Measurements from ENCODE around the gene GALNT1.
A peak's percentile ranks its signal among the peaks of the same experiment; 100 is the strongest.

The GALNT1 gene

DNA sequence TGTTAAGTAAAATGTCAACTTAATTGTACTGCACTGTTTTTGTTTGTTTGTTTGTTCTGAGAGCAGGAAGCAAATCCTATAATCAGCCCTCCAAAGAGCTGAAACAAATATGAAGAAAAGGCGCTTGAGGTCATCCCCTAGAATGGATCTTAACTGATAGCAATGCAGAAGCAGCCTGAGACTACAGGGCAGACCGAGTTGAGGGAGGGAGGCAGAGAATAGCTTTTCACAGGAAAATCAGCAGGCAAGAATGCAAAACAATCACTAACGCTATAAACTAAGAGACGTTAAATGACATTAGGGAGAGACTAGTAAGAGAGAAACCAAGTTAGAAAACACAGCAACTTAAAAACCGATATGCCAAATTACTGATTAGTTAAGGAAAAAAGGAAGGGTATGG lies 37.2 kb downstream of the GALNT1 start:
- H3K9me3 Mint-ChIP-seq = no peaks in the 10 kb centered on the region
- no peaks in the 10 kb centered on the region for H3K27me3 Mint-ChIP-seq (ENCODE audit: low read depth)
- peaks cover 21% of the 10 kb centered on the region for H3K4me1 Mint-ChIP-seq (ENCODE audit: low read depth)
- H3K4me3 Mint-ChIP-seq = no peak overlapping the region
- no peak overlapping the region for H3K27ac Mint-ChIP-seq
- peaks cover 1% of the 10 kb centered on the region for H3K36me3 Mint-ChIP-seq (ENCODE audit: low read depth)

- Mint-ChIP-seq H3K27ac (no peak overlapping the region), H3K4me1 (ENCODE audit: low read depth) (peaks cover 27% of the 10 kb centered on the region), H3K27me3 (ENCODE audit: low read depth) (no peaks in the 10 kb centered on the region), H3K36me3 (ENCODE audit: low read depth) (peaks cover 1% of the 10 kb centered on the region), H3K4me3 (no peak overlapping the region), H3K9me3 (no peaks in the 10 kb centered on the region)
These were observed 37.9 kb downstream of the GALNT1 start for GRCh38 chr18:35619464-35619863.

DNA sequence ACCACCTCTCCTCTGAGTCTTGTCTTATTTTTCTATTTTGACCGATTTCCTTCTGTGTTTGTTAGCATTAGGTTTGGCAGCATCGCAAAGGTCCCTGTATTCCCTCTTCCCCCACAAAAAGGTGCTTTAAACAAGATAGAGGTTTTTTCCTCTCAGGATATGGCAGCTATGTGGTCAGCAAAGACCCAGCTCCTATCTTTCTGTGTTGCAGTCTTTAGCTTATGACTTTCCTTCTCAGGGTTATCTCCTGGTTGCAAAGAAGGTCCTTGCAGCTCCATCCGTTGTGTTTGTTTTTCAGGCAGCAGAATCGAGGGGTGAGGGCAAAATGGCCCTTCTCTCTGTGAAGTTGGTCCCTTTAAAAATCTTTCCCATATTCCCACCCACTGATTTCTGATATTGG lies 38.4 kb downstream of the GALNT1 start:
- H3K4me1 Mint-ChIP-seq (ENCODE audit: low read depth) = peaks cover 27% of the 10 kb centered on the region
- H3K36me3 Mint-ChIP-seq (ENCODE audit: low read depth) = peaks cover 1% of the 10 kb centered on the region
- no peak overlapping the region for H3K27ac Mint-ChIP-seq
- no peaks in the 10 kb centered on the region for H3K27me3 Mint-ChIP-seq (ENCODE audit: low read depth)
- no peak overlapping the region for H3K4me3 Mint-ChIP-seq
- no peaks in the 10 kb centered on the region for H3K9me3 Mint-ChIP-seq

GRCh38 chr18:35620765-35621164 lies 39.2 kb downstream of the GALNT1 start:
- H3K9me3 Mint-ChIP-seq = peaks cover 6% of the 10 kb centered on the region
- no peak overlapping the region for H3K27ac Mint-ChIP-seq
- H3K27me3 Mint-ChIP-seq (ENCODE audit: low read depth) = no peaks in the 10 kb centered on the region
- H3K4me3 Mint-ChIP-seq = no peak overlapping the region
- H3K36me3 Mint-ChIP-seq (ENCODE audit: low read depth) = peaks cover 3% of the 10 kb centered on the region
- H3K4me1 Mint-ChIP-seq (ENCODE audit: low read depth) = peaks cover 23% of the 10 kb centered on the region

DNA sequence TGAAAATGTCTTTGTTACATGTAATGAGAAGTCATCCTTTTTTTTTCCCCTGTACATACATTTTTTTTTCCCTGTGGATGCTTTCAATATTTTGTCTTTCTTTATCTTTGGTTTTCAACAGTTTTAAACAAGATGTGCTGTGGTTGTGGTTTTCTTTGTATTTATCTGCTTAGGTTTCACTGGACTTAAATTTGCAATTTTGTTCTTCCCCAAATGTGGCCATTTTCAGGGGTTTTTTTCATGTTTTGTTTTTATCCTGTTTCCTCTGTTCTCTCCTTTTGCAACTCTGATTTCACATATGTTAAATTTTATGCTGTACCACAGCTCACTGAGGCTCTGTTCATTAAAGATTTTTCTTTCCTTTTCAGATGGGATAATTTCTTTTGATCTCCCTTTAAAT lies 41.7 kb downstream of the GALNT1 start:
- H3K27ac Mint-ChIP-seq = no peak overlapping the region
- no peaks in the 10 kb centered on the region for H3K27me3 Mint-ChIP-seq (ENCODE audit: low read depth)
- peaks cover 13% of the 10 kb centered on the region for H3K36me3 Mint-ChIP-seq (ENCODE audit: low read depth)
- H3K9me3 Mint-ChIP-seq = peaks cover 18% of the 10 kb centered on the region
- peaks cover 25% of the 10 kb centered on the region for H3K4me1 Mint-ChIP-seq (ENCODE audit: low read depth)
- peak overlapping the region; percentile 22 for H3K4me3 Mint-ChIP-seq

DNA sequence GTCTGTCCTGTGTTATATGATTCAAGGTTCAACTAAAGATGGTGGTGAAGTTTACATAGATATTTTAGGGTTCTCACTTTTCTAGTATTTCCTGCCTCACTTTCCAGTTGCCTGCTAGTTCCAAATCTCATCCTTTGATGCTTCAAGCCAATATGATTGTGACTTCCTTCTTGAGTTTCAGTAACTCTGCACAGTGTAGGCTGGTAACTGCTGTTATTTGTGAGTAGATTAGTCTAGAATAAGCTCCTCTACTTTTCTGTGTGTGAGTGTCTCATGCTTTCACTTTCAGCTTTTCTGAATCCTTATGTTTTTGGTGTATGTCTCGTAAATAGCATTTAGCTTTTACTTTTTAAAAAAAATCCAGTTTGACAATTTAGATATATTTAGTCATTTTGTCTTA lies 42.6 kb downstream of the GALNT1 start:
- H3K4me1 Mint-ChIP-seq (ENCODE audit: low read depth) = peaks cover 25% of the 10 kb centered on the region
- peaks cover 26% of the 10 kb centered on the region for H3K9me3 Mint-ChIP-seq
- H3K4me3 Mint-ChIP-seq = peak overlapping the region; percentile 6
- no peaks in the 10 kb centered on the region for H3K27me3 Mint-ChIP-seq (ENCODE audit: low read depth)
- H3K36me3 Mint-ChIP-seq (ENCODE audit: low read depth) = peaks cover 22% of the 10 kb centered on the region
- H3K27ac Mint-ChIP-seq = peak overlapping the region; percentile 19

DNA sequence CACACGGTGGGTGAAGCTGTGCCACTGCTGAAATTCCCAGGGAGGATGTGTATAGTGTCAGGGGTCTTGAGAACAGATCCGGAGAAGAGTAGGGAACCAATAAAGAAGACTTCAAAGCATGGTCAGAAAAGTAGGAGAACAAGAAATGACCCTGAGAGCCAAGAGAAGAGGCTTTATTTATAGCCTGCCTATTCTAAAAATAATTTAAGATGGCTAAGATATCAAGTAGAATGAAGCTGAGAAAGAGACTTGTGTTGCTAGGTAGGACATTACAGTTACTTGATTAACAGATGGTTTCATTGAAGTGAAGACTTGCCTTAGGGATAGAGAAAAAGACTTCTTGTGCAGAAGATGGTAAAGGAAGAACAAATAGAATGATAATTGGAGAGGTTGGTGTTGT lies 43.7 kb downstream of the GALNT1 start:
- peaks cover 32% of the 10 kb centered on the region for H3K9me3 Mint-ChIP-seq
- no peak overlapping the region for H3K4me3 Mint-ChIP-seq
- H3K36me3 Mint-ChIP-seq (ENCODE audit: low read depth) = peaks cover 22% of the 10 kb centered on the region
- H3K27ac Mint-ChIP-seq = no peak overlapping the region
- H3K27me3 Mint-ChIP-seq (ENCODE audit: low read depth) = no peaks in the 10 kb centered on the region
- H3K4me1 Mint-ChIP-seq (ENCODE audit: low read depth) = peaks cover 21% of the 10 kb centered on the region

GRCh38 chr18:35633761-35634160 lies 52.2 kb downstream of the GALNT1 start:
- Mint-ChIP-seq H3K36me3 (ENCODE audit: low read depth) (peaks cover 8% of the 10 kb centered on the region), H3K27me3 (ENCODE audit: low read depth) (no peaks in the 10 kb centered on the region), H3K4me3 (no peak overlapping the region), H3K9me3 (peaks cover 21% of the 10 kb centered on the region), H3K4me1 (ENCODE audit: low read depth) (no peaks in the 10 kb centered on the region), H3K27ac (no peak overlapping the region)

GRCh38 chr18:35634323-35634722 lies 52.8 kb downstream of the GALNT1 start:
- Mint-ChIP-seq H3K4me3 (no peak overlapping the region), H3K27ac (no peak overlapping the region)

DNA sequence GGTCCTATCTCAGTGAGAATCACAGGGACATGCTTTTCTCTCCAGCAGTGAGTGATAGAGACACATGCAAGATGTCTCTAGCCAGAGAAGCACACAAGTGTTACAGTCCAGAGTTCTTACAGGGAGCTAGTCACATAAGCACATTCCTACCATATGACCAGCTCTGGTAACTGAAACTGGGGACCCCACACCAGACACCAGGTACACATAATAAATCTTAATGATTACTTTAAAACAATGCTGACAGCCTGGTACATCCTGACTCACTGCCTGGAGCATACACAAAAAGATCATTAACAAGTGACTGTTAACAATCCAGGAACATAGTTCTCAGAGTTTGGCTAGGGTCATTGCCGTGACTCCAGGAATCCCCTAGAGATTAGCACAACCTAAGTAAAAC lies 53.6 kb downstream of the GALNT1 start:
- H3K4me3 Mint-ChIP-seq = no peak overlapping the region
- no peak overlapping the region for H3K27ac Mint-ChIP-seq
- no peaks in the 10 kb centered on the region for H3K27me3 Mint-ChIP-seq (ENCODE audit: low read depth)
- peaks cover 6% of the 10 kb centered on the region for H3K36me3 Mint-ChIP-seq (ENCODE audit: low read depth)
- H3K9me3 Mint-ChIP-seq = peaks cover 13% of the 10 kb centered on the region
- no peaks in the 10 kb centered on the region for H3K4me1 Mint-ChIP-seq (ENCODE audit: low read depth)

More at GRCh38 chr18:35634323-35634722, 52.8 kb downstream of the GALNT1 start:
- H3K9me3 Mint-ChIP-seq = peaks cover 17% of the 10 kb centered on the region
- H3K27me3 Mint-ChIP-seq (ENCODE audit: low read depth) = no peaks in the 10 kb centered on the region
- no peaks in the 10 kb centered on the region for H3K4me1 Mint-ChIP-seq (ENCODE audit: low read depth)
- H3K36me3 Mint-ChIP-seq (ENCODE audit: low read depth) = peaks cover 6% of the 10 kb centered on the region

DNA sequence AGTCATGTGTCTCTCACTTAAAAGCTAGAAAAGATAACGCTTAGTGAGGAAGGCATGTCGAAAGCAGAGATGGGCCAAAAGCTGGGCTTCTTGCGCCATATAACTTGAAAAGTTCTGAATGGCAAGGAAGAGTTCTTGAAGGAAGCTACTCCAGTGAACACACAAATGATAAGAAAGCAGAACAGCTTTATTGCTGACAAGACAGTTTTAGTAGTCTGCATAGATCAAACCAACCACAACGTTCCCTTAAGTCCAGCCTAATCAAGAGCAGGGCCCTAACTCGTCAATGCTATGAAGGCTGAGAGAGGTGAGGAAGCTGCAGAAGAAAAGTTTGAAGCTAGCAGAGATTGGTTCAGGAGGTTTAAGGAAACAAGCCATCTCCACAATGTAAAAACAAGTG lies 55.7 kb downstream of the GALNT1 start:
- no peak overlapping the region for H3K4me3 Mint-ChIP-seq
- peaks cover 4% of the 10 kb centered on the region for H3K36me3 Mint-ChIP-seq (ENCODE audit: low read depth)
- no peaks in the 10 kb centered on the region for H3K27me3 Mint-ChIP-seq (ENCODE audit: low read depth)
- H3K27ac Mint-ChIP-seq = no peak overlapping the region
- H3K4me1 Mint-ChIP-seq (ENCODE audit: low read depth) = no peaks in the 10 kb centered on the region
- peaks cover 13% of the 10 kb centered on the region for H3K9me3 Mint-ChIP-seq

DNA sequence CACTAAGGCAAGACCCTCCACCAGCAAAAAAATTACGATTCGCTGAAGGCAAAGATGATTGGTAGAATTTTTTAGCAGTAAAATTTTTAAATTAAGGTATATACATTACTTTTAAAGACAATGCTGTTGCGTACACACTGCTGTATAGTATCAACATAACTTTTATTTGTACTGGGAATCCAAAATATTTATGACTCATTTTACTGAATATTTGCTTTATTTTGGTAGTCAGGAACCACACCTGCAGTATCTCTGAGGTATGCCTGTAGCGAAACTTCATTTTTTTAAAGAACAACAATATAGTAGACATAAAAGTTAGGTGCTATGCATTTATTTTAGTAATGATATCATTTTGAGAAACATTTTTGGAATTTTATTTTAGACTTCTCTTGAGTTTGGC lies 57.8 kb downstream of the GALNT1 start:
- H3K4me1 Mint-ChIP-seq (ENCODE audit: low read depth) = no peaks in the 10 kb centered on the region
- peaks cover 17% of the 10 kb centered on the region for H3K9me3 Mint-ChIP-seq
- H3K36me3 Mint-ChIP-seq (ENCODE audit: low read depth) = peaks cover 4% of the 10 kb centered on the region
- H3K27ac Mint-ChIP-seq = no peak overlapping the region
- H3K4me3 Mint-ChIP-seq = no peak overlapping the region
- H3K27me3 Mint-ChIP-seq (ENCODE audit: low read depth) = no peaks in the 10 kb centered on the region

GRCh38 chr18:35641467-35641866 lies 59.9 kb downstream of the GALNT1 start:
- no peak overlapping the region for H3K27ac Mint-ChIP-seq
- no peaks in the 10 kb centered on the region for H3K4me1 Mint-ChIP-seq (ENCODE audit: low read depth)
- no peaks in the 10 kb centered on the region for H3K27me3 Mint-ChIP-seq (ENCODE audit: low read depth)
- H3K9me3 Mint-ChIP-seq = peaks cover 20% of the 10 kb centered on the region
- no peak overlapping the region for H3K4me3 Mint-ChIP-seq
- H3K36me3 Mint-ChIP-seq (ENCODE audit: low read depth) = peaks cover 4% of the 10 kb centered on the region

- no peak overlapping the region for H3K4me3 Mint-ChIP-seq
- peaks cover 19% of the 10 kb centered on the region for H3K9me3 Mint-ChIP-seq
- H3K27me3 Mint-ChIP-seq (ENCODE audit: low read depth) = no peaks in the 10 kb centered on the region
- no peaks in the 10 kb centered on the region for H3K4me1 Mint-ChIP-seq (ENCODE audit: low read depth)
- peaks cover 6% of the 10 kb centered on the region for H3K36me3 Mint-ChIP-seq (ENCODE audit: low read depth)
- no peak overlapping the region for H3K27ac Mint-ChIP-seq
These were observed 60.4 kb downstream of the GALNT1 start for GRCh38 chr18:35641916-35642315.

- Mint-ChIP-seq H3K4me3 (no peak overlapping the region), H3K9me3 (peaks cover 12% of the 10 kb centered on the region), H3K36me3 (ENCODE audit: low read depth) (peaks cover 6% of the 10 kb centered on the region), H3K4me1 (ENCODE audit: low read depth) (no peaks in the 10 kb centered on the region), H3K27ac (no peak overlapping the region), H3K27me3 (ENCODE audit: low read depth) (no peaks in the 10 kb centered on the region)
These were observed 61.3 kb downstream of the GALNT1 start for GRCh38 chr18:35642802-35643201.

- no peaks in the 10 kb centered on the region for H3K27me3 Mint-ChIP-seq (ENCODE audit: low read depth)
- H3K4me3 Mint-ChIP-seq = no peak overlapping the region
- H3K9me3 Mint-ChIP-seq = peaks cover 8% of the 10 kb centered on the region
- H3K27ac Mint-ChIP-seq = no peak overlapping the region
- H3K36me3 Mint-ChIP-seq (ENCODE audit: low read depth) = peaks cover 3% of the 10 kb centered on the region
- H3K4me1 Mint-ChIP-seq (ENCODE audit: low read depth) = no peaks in the 10 kb centered on the region
These were observed 64.9 kb downstream of the GALNT1 start for GRCh38 chr18:35646449-35646848.
